Activated CD4-positive, alpha-beta T cell treated with anti-CD3 and anti-CD28 coated beads for 36 hours (primary cell): Measurements from ENCODE around the gene NLE1. TPM values are rescaled to one million over a fixed set of nuclear protein-coding genes. Genes with fewer than 3 reads are reported as not detected.

Experiments used
- total RNA-seq, 2 experiments: library from RNA; stranded (reverse); gene quantifications; one replicate each; pipeline ENCODE4 v1.2.3, GENCODE V29; 2021

NLE1 gene
- total RNA-seq, 2 experiments from 2014 or later = 38.1 to 40.6 TPM

Other genes with a start within 250 kb of the NLE1 start
- 1 to 10 TPM in 1 of 2 experiments, under 1 TPM in 1; 0.95 to 1.6 TPM for gene CCT6B, start 180.8 kb downstream of the NLE1 start, total RNA-seq
- gene ZNF830, start 180.8 kb downstream of the NLE1 start, total RNA-seq = 10 to 100 TPM; 20.0 TPM
- gene LIG3, start 161.8 kb downstream of the NLE1 start, total RNA-seq = 10 to 100 TPM; 42.3 to 56.8 TPM
- gene RFFL, start 78.6 kb downstream of the NLE1 start, total RNA-seq = 10 to 100 TPM; 19.2 to 22.9 TPM
- gene RAD51D, start 22.4 kb downstream of the NLE1 start, total RNA-seq = 10 to 100 TPM; 19.9 to 31.8 TPM
- not detected for gene FNDC8, start 20.7 kb downstream of the NLE1 start, total RNA-seq
- gene UNC45B, start 5.5 kb upstream of the NLE1 start, total RNA-seq = under 1 TPM in 1 of 2 experiments, not detected in 1; 0.07 TPM
- gene SLC35G3, start 52.1 kb upstream of the NLE1 start, total RNA-seq = not detected
- gene SLFN5, start 100.8 kb upstream of the NLE1 start, total RNA-seq = 10 to 100 TPM; 28.8 to 29.8 TPM
- 10 to 100 TPM; 63.7 to 67.9 TPM for gene SLFN11, start 231.3 kb upstream of the NLE1 start, total RNA-seq